ENCODE results near the gene SLC25A22. TPM values are rescaled to one million over a fixed set of nuclear protein-coding genes. Genes with fewer than 3 reads are reported as not detected.
A peak's percentile ranks its signal among the peaks of the same experiment; 100 is the strongest.

The SLC25A22 gene
- total RNA-seq, 2 donors from 2014 or later: 10.7 to 16.9 TPM

DNA sequence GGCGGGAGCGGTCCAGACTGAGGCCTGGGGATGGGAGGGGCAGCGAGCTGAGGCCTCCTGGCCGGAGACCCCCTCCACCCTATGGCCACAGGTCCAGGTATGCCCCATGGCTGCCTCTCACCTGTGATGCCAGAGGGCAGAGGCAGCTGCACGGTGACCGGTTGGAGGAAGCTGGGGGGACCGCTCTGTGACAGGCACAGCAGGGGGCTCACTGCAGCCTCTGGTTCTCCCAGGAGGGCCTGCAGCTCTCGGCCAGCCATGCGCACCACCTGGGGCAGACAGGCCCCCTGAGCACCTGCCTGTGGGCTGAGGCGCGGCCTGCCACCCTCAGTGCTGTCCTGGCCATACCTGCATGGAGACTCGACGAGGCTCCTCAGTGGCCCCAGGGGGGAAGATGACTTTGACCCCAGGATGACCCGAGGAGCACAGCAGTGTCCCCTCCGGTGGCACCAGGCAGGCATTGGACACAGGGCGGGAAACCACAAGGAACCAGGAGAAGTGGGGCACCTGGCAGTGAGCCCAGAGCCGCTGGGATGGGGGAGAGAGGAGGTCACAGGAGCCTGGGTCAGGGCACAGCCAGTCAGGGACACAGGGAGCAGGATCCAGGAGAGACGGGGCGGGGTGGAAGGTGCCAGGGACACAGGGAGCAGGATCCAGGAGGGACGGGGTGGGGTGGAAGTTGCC, 3.2 kb upstream of the SLC25A22 start:
- Histone ChIP-seq H3K4me3 (no peak overlapping the region), H3K4me1 (ENCODE audit: control insufficient read depth in 1 of 2, low read depth in 2 of 2) (peaks cover 15 to 36% of the 10 kb centered on the region in 2 donors), H3K9me3 (no peaks in the 10 kb centered on the region), H3K27ac (no peak overlapping the region), H3K36me3 (peaks cover 18% of the 10 kb centered on the region), H3K27me3 (replicated peaks; ENCODE audit: insufficient read depth) (no peaks in the 10 kb centered on the region)
- ATAC-seq (ENCODE audit: insufficient number of reproducible peaks, low FRiP score, low read depth) (no peak), DNase-seq (ENCODE audit: low spot score) (no peak)
- TF ChIP-seq, protein P1, sequence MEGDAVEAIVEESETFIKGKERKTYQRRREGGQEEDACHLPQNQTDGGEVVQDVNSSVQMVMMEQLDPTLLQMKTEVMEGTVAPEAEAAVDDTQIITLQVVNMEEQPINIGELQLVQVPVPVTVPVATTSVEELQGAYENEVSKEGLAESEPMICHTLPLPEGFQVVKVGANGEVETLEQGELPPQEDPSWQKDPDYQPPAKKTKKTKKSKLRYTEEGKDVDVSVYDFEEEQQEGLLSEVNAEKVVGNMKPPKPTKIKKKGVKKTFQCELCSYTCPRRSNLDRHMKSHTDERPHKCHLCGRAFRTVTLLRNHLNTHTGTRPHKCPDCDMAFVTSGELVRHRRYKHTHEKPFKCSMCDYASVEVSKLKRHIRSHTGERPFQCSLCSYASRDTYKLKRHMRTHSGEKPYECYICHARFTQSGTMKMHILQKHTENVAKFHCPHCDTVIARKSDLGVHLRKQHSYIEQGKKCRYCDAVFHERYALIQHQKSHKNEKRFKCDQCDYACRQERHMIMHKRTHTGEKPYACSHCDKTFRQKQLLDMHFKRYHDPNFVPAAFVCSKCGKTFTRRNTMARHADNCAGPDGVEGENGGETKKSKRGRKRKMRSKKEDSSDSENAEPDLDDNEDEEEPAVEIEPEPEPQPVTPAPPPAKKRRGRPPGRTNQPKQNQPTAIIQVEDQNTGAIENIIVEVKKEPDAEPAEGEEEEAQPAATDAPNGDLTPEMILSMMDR (IDR thresholded peaks at IDR 0.05): no peak

DNA sequence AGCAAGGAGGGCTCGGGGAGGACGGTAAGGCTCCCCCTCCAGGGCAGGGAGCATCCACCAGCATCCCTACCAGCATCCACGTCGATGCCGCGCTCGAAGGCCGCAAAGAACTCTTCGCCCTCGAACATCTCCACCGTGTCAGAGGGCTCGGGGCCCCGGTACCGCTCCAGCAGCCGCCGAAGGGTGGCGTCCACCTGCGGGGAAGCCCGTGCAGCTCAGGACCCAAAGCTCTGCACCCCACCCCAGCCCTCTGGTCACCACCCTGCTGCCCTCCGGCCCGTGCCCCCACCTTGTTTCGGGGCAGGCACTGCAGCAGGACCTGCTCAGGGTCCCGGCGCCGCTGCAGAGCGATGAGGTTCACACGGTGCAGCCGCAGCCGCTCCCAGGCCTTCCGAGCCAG, 2.4 kb upstream of the SLC25A22 start:
- Histone ChIP-seq H3K27me3 (replicated peaks; ENCODE audit: insufficient read depth) (no peaks in the 10 kb centered on the region), H3K4me3 (no peak overlapping the region), H3K9me3 (no peaks in the 10 kb centered on the region), H3K27ac (no peak overlapping the region), H3K4me1 (ENCODE audit: control insufficient read depth in 1 of 2, low read depth in 2 of 2) (peaks cover 18 to 41% of the 10 kb centered on the region in 2 donors), H3K36me3 (peaks cover 18% of the 10 kb centered on the region)
- TF ChIP-seq, protein P1 (IDR thresholded peaks at IDR 0.05): no peak
- ATAC-seq (ENCODE audit: insufficient number of reproducible peaks, low FRiP score, low read depth) (no peak), DNase-seq (ENCODE audit: low spot score) (no peak)

DNA sequence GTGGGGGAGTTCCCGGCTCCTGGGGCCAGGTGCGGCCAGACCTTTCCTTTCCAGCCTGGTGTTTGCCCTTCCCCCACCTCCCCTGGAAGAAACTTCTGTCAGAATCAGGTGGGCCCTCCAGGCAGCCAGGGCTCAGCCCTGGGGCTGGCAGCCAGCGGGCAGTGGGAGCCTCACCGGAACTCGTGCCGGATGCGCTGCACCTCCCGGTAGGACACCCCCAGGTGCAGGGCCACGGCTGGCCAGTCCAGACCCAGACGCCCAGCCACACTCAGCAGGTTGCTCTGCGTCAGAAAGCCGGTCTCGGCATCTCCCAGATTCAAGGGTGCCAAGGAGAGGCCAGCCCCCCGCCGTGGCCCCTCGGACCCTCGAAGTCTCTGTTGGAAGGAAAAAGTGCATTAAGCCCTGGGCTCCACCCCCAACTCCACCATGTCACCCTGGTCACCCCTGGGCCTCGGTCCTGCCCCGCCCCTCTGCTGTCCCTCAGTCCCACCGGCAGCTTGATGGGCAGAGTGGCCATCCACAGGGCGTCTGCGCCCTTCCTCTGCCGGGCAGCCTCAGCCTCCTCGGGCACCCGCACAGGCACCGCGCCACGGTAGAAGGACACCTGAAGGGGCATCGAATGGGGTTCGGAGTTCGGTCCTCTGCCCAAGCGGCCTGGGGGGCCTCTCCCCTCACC, 1.7 kb upstream of the SLC25A22 start:
- peaks cover 18% of the 10 kb centered on the region for H3K36me3 ChIP-seq
- no peak overlapping the region for H3K27ac ChIP-seq
- H3K9me3 ChIP-seq: no peaks in the 10 kb centered on the region
- DNase-seq (ENCODE audit: low spot score): no peak
- H3K4me1 ChIP-seq (ENCODE audit: control insufficient read depth in 1 of 2, low read depth in 2 of 2): peaks cover 18 to 47% of the 10 kb centered on the region in 2 donors
- H3K27me3 ChIP-seq (replicated peaks; ENCODE audit: insufficient read depth): no peaks in the 10 kb centered on the region
- H3K4me3 ChIP-seq: no peak overlapping the region
- TF ChIP-seq, protein P1 (IDR thresholded peaks at IDR 0.05): no peak
- no peak for ATAC-seq (ENCODE audit: insufficient number of reproducible peaks, low FRiP score, low read depth)

DNA sequence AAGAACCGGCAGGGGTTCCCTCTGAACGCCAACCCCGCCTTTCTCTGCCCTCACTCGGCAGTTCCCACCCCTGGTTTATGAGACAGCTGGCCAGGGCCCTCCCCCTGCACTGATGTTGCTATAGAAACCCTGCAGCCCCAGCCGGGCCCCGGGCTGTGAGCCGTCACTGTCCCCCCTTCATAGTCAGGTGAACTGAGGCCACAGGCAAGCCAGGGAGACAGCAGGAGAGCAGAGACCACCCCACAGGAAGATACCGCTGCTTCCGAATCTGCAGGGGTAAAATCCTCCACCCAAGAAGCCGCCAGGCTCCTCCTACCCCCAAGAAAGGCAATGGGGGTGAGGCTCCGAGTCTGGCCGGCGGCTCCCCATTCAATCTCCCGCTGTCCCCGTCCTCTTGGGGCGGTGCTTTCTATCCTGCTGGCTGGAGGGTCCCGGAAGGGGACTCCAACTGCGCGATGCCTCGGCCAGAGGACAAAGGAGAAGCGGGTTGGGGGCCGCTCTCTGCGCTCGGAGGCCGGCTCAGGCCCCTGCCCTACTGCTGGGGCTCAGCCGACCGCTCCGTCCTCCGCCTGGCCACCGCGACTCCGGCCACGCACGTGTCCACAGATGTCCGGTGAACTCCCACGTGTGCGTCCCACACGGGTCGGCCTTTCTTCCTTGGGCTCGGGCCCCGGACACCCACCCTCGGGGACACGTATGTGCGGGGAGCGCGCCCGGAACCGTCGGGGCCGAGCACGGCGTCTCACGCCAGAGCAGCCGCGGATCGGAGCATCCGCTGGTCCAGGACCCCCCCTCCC, 587 bp downstream of the SLC25A22 start:
- peak overlapping the region; percentile 69 to 79 for H3K27ac ChIP-seq
- H3K4me3 ChIP-seq: peak overlapping the region; percentile 86
- DNase-seq (ENCODE audit: low spot score): no peak
- TF ChIP-seq, protein P1 (IDR thresholded peaks at IDR 0.05): no peak
- no peaks in the 10 kb centered on the region for H3K9me3 ChIP-seq
- H3K4me1 ChIP-seq (ENCODE audit: control insufficient read depth in 1 of 2, low read depth in 2 of 2): peaks cover 10 to 27% of the 10 kb centered on the region in 2 donors
- H3K36me3 ChIP-seq: peaks cover 12% of the 10 kb centered on the region
- H3K27me3 ChIP-seq (replicated peaks; ENCODE audit: insufficient read depth): no peaks in the 10 kb centered on the region
- ATAC-seq (ENCODE audit: insufficient number of reproducible peaks, low FRiP score, low read depth): peak; percentile 12

All from thoracic aorta (tissue), 2 donors.